ENCODE measurements around the gene NOC3L.
A peak's percentile ranks its signal among the peaks of the same experiment; 100 is the strongest.

The NOC3L gene

DNA sequence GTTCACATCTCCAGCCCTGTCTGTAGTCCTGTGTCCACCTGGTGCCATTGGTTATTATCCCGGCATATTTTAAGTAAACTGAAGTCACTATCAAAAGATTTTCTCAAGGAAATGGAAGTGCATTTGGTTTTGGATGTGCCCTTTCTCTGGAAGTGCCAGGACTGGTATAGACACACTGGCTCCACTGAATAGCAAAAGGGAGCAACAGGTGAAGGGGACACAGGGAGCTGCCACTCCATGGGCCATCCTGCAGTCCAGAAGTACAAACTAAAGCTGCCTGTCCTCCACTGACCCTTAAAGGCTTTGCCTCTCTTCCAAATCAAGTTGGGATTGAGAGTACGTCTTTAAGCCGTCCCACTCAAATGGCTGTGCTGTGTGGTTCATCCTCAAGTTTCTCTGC, 62.7 kb downstream of the NOC3L start:
- DNase-seq (ENCODE audit: low spot score) = no peak

DNA sequence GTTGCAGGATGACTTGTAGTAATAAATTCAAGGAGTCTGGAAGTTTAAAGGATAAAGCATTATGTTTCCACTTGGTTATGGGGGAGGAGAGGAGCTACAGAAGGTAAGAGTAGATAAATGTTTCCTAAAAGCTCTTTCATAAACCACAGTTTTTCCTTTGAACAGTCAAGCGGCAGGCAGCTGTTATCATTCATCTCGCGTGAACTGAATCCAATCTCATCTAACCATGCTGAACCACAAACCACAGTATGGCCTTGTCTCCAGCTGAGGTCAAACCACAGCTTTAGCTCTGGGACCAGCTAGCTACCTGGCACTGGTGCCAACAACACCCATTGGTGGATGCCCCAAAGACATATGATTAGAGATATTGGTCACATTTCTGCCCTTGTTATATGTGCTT, 63.3 kb downstream of the NOC3L start:
- peak; percentile 63 for DNase-seq (ENCODE audit: low spot score)

DNA sequence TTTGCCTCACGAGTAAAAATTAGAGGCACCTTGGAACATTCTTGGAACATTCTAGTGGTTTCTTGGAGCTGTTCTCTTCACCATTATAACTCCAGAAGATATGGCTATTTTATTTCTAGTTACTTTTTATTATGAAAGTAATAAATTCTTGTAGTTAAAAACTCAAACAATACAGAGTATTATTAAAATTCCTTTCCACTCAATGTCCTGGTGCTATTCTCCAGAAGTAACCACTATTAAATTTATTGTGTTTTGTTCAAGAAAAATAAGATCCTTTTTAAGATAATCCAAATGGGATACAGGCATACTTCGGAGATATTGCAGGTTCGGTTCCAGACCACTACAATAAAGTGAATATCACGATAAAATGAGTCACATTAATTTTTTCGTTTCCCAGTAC, 68.6 kb downstream of the NOC3L start:
- no peak for DNase-seq (ENCODE audit: low spot score)

DNA sequence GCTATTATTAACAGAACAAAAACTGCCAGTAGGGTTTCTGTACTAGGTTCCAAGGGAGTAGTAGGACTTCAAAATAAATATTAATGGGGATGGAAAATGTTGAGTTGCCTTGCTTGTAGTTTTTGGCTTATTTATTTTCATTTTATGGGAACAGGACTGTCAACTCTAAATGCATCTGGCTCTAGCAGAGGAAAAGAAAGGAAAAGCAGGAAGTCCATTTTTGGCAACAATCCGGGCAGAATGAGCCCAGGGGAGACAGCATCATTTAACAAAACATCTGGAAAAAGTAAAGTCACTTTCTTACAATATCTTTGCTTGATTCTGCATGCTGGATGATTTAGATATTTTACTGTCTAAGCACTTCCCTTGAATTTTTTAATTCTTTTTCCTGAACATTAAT, 69.4 kb downstream of the NOC3L start:
- DNase-seq (ENCODE audit: low spot score) = peak; percentile 9

DNA sequence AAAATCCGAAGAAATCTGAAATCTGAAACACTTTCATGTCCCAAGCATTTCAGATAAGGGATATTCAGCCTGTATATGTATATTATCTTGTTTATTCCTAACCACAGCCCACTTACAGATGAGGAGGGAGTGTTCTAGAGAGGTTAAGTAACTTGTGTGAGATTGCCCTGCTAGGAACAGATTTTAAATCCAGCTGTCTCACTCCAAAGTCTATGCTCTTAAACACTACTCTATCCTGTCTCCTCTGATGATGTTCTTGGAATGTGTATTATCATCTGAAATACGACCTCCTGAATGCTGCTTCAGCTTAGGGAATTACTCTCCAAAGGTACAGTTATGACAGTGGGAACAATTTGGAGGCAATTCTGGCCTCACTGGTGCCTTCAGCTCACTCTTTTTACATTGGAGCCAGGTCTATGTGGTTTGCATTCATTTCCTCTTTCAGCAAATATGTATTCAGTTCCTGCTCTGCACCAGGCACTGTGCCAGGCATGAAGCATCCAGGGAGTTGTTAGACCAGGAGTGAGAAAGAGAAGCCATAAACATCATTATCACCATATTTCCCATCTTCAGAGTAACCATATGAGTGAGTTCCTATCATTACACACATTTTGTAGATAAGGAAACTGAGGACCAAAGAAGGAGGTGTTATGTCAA, 70.2 kb downstream of the NOC3L start:
- peak; percentile 58 for DNase-seq (ENCODE audit: low spot score)

DNA sequence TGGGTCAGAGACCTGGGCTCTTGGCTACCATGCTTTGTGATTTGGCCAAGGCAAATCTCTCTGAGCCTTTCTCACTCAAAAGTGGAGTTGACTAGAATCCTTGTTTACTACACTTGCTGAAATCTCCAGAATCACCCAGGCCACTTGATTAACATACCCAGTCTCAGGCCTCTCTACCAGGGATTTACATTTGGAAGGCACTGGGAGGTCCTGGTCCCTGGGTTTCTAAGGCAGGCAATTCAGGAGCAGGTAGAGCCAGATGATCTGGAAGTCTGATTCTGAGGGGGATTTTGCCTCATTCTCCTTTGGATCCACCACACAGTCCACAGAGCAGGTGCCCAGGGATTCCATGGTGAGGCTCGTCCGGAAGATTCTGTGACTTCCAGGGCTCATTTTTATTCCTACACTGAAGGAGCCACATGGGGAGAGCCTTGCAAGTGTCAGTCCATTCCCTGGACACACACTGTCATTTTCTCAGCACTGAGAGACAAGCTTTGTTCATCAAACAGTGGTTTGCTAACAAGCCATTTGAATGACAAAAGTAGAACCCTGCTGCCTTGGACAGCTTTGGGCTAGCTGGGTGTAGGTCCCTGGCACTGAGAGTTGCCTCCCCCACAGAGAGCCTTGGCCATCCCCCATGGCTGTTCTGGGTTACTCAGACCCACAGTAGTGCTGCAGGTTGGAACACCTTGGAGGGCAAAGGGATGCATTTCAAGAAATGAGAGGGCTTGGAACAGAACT, 74.2 kb downstream of the NOC3L start:
- DNase-seq (ENCODE audit: low spot score) = no peak

DNA sequence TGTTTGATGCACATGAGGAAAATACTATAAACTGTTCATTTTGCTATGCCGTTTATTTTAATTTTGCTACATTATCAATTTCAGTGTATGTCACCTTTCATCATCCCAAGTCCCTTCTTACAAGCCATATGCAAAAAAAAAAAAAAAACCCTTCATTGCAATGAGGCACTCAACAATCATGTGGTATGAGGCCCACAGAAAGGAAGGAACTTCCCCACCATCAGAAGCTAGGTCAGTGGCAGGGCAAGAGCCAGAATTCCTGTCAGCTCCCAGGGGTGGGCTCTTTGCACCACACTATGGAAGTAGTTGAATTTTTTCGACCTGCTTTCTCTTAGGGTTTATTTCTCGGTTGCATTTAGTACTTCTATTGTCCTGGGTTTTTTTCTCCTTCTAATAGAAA, 75.4 kb downstream of the NOC3L start:
- peak; percentile 10 for DNase-seq (ENCODE audit: low spot score)

DNA sequence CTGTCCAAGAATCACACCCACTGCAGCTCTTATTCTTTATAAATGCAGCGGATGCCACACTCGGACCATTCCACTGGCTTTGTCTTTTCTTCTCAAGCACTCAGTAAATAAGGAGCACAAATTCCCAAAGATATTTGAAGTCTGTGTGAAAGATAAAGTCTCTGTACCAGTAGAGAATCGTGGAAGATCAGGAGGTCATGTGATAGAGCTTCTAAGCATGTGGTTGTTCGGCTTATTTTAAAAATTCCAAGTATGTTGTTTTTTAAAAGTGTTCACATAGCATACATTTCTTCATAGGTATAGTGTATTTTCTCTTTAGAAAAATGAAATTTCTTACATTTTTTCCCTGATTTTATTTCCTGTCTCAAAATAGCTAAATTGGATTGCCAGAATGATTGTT, 75.8 kb downstream of the NOC3L start:
- peak; percentile 11 for DNase-seq (ENCODE audit: low spot score)

DNA sequence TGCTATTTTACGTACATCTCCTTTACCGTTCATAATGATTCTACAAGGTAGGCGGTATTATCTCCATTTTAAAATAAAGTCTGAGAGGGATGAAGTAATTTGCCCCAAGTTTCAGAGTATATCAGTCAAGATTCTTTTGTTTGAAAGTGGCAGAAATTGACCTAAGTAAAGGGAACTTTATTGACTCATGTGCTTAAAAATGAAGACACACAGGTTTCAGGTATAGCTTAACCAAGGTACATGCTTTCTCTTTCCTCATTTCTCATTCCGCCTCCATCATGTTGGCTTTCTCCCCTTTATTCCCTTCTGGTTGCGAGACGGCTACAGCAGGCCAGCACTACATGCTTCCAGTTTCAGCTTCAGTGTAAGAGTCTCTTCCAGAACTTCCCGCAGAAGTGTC, 77.5 kb downstream of the NOC3L start:
- DNase-seq (ENCODE audit: low spot score) = no peak

Data from AG08395 (cell line).